GM19463 (cell line): ENCODE results near the gene KLHL29.

Experiments used
- ATAC-seq: cut with Tn5 transposase; IDR thresholded peaks from one replicate; pipeline ENCODE4 v1.9.1; 2021; ENCODE audit warnings: mild to moderate bottlenecking, moderate library complexity; ENCODE audit not compliant: unreplicated experiment

KLHL29 gene

GRCh38 chr2:23640711-23641110, 255.7 kb downstream of the KLHL29 start:
- ATAC-seq: no peak

- ATAC-seq: no peak
Observed at GRCh38 chr2:23642516-23642915, 257.5 kb downstream of the KLHL29 start.

- no peak for ATAC-seq
Observed at GRCh38 chr2:23645230-23645808, 260.3 kb downstream of the KLHL29 start.

- ATAC-seq: no peak
Observed at GRCh38 chr2:23647563-23647962, 262.6 kb downstream of the KLHL29 start.

- ATAC-seq: no peak
Observed at GRCh38 chr2:23649303-23649702, 264.3 kb downstream of the KLHL29 start.

GRCh38 chr2:23649819-23650218, 264.8 kb downstream of the KLHL29 start:
- no peak for ATAC-seq

GRCh38 chr2:23651187-23652080, 266.5 kb downstream of the KLHL29 start:
- ATAC-seq: peak; percentile 59

- ATAC-seq: no peak
Observed at GRCh38 chr2:23653326-23653725, 268.3 kb downstream of the KLHL29 start.

GRCh38 chr2:23654756-23655155, 269.8 kb downstream of the KLHL29 start:
- no peak for ATAC-seq

- no peak for ATAC-seq
Observed at GRCh38 chr2:23655934-23656596, 271.1 kb downstream of the KLHL29 start.

GRCh38 chr2:23656597-23656973, 271.6 kb downstream of the KLHL29 start:
- ATAC-seq: no peak

- ATAC-seq: no peak
Observed at GRCh38 chr2:23657371-23657770, 272.4 kb downstream of the KLHL29 start.

- ATAC-seq: no peak
Observed at GRCh38 chr2:23657934-23658333, 273.0 kb downstream of the KLHL29 start.

GRCh38 chr2:23658466-23658942, 273.5 kb downstream of the KLHL29 start:
- ATAC-seq: peak; percentile 74

GRCh38 chr2:23659328-23659727, 274.3 kb downstream of the KLHL29 start:
- no peak for ATAC-seq

GRCh38 chr2:23659773-23660172, 274.8 kb downstream of the KLHL29 start:
- ATAC-seq: no peak

GRCh38 chr2:23660237-23660636, 275.3 kb downstream of the KLHL29 start:
- ATAC-seq: no peak

GRCh38 chr2:23661276-23662050, 276.5 kb downstream of the KLHL29 start:
- ATAC-seq: no peak

GRCh38 chr2:23662466-23662865, 277.5 kb downstream of the KLHL29 start:
- ATAC-seq: no peak

- no peak for ATAC-seq
Observed at GRCh38 chr2:23662941-23663920, 278.3 kb downstream of the KLHL29 start.
